HFF-Myc (cell line): ENCODE measurements around the gene LRIG2.
A peak's percentile ranks its signal among the peaks of the same experiment; 100 is the strongest.
"Not testable (repeated sequence)": the region's sequence is repeated elsewhere in the genome, so short reads cannot be mapped to it uniquely, and the experiment has no call there.

ENCODE experiments used
- DNase-seq: peaks from one replicate; pipeline ENCODE4 v3.0.0-alpha.2; 2011; ENCODE audit warnings: low read depth; ENCODE audit errors: extremely low read depth
- H3K4me3 ChIP-seq: replicated peaks from 2 replicates; pipeline ENCODE4 v1.5.1; 2011; ENCODE audit warnings: low read depth, mild to moderate bottlenecking, control low read depth, low read length
- TF ChIP-seq, protein P1 (sequence below): IDR thresholded peaks from 2 replicates; pipeline ENCODE4 v1.5.1; 2012; ENCODE audit warnings: mild to moderate bottlenecking, low read depth, low read length, control low read depth; ENCODE audit errors: missing control alignments

LRIG2 gene

DNA sequence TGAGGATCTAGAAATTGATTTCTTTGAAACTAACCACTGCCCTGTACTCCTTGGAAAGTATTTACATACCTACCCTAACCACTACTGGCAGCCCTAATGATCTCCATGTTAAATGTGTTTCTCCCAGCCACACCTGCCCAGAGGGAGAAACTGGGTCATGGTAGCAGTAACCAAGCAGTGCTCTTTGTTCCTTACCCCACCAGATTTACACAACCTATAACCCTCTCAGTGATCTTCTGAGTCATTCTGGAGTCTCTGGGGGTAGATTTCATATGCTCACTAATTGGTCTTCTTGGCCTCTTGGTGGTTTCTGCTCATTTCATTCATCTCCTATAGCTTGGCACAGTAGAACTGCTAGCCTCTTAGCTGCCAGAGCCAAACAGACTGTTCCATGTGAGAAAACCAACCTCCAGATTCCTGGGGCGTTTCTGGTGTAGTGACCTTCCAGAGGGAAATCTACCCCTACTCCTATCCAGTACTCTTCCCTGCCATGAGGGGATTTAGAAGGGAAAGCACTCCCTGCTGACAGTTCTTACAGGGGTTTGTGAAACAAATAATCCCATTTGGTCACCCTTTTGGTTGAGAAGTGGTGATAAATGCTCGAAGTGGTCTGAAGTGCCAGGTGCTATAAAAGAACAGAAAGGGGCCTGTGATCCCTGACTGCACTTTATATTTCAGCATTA is 36.2 kb upstream of the LRIG2 start:
- TF ChIP-seq, protein P1, sequence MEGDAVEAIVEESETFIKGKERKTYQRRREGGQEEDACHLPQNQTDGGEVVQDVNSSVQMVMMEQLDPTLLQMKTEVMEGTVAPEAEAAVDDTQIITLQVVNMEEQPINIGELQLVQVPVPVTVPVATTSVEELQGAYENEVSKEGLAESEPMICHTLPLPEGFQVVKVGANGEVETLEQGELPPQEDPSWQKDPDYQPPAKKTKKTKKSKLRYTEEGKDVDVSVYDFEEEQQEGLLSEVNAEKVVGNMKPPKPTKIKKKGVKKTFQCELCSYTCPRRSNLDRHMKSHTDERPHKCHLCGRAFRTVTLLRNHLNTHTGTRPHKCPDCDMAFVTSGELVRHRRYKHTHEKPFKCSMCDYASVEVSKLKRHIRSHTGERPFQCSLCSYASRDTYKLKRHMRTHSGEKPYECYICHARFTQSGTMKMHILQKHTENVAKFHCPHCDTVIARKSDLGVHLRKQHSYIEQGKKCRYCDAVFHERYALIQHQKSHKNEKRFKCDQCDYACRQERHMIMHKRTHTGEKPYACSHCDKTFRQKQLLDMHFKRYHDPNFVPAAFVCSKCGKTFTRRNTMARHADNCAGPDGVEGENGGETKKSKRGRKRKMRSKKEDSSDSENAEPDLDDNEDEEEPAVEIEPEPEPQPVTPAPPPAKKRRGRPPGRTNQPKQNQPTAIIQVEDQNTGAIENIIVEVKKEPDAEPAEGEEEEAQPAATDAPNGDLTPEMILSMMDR: no peak
- no peak for DNase-seq
- no peak overlapping the region for H3K4me3 ChIP-seq

DNA sequence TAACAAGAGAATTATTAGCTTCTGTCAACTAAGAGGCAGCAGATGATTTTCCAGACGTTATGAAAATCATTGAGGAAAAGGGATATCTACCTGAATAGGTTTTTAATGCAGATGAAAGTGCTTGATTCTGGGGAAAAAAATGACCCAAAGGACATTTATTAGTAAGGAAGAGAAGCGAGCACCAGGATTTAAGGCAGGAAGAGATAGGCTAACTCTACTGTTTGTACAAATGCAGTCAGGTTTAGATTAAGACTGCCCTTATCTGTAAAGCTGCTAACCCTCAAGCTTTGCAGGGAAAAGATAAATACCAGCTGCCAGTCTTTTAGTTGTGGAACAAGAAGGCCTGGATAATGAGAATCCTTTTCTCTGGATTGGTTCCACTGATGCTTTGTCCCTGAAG is 33.0 kb upstream of the LRIG2 start:
- DNase-seq: no peak
- no peak overlapping the region for H3K4me3 ChIP-seq
- TF ChIP-seq, protein P1: no peak

DNA sequence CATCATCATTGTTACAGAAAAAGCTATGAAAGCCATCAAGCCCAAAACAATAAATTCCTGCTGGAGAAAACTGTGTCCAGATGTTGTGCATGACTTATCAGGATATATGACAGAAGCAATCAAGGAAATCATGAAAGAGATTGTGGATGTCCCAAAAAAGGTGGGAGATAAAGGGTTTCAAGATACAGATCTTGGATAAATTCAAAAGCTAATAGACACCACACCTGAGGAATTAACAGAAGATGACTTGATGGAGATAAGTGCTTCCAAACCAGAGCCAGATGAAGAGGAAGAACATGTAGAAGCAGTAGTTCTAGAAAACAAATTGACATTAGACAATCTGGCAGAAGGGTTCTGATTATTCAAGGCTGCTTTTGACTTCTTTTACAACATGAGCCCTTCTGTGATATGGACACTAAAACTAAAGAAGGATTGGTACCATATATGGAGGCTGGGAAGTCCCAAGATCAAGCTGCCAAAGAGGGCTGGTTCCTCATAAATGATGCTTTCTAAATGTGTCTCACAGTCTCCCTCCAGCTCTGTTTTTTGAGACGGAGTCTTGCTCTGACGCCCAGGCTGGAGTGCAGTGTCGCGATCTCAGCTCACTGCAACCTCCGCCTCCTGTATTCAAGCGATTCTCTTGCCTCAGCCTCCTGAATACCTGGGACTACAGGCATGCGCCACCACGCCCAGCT is 32.1 kb upstream of the LRIG2 start:
- DNase-seq: no peak
- no peak overlapping the region for H3K4me3 ChIP-seq
- TF ChIP-seq, protein P1: no peak

DNA sequence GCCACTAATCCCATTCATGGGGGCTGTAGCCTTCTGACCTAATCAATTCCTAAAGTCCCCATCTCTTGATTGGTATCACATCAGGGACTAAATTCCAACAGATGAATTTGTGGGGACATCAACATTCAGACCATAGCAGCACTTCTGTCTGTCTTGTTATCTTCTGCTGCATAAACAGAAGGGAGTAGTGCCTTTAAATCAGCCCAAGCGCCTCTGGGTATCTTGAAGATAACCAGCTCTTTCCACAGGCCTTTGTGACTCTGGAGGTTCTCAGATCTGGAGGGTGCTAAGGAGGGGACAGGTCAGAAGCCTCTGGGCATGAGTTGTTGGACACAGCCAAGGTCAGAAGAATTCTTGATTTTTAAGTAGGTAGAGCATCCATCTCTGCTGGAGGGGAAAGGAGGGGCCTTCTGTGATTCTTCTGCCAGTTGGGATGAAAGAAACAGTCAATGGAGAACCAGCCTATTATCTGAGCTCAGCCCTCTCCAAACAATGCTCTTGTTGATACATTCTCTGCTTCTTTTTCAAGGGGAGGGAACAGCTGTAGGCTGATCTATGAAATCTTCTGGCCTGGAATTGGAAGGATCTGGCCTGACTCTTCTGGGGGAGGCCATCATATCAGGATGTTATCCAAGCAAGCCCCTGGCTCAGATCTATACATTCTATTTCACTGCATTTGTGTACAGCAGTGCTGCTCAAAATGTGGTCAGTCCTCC is 31.3 kb upstream of the LRIG2 start:
- no peak for DNase-seq
- TF ChIP-seq, protein P1: no peak
- no peak overlapping the region for H3K4me3 ChIP-seq

DNA sequence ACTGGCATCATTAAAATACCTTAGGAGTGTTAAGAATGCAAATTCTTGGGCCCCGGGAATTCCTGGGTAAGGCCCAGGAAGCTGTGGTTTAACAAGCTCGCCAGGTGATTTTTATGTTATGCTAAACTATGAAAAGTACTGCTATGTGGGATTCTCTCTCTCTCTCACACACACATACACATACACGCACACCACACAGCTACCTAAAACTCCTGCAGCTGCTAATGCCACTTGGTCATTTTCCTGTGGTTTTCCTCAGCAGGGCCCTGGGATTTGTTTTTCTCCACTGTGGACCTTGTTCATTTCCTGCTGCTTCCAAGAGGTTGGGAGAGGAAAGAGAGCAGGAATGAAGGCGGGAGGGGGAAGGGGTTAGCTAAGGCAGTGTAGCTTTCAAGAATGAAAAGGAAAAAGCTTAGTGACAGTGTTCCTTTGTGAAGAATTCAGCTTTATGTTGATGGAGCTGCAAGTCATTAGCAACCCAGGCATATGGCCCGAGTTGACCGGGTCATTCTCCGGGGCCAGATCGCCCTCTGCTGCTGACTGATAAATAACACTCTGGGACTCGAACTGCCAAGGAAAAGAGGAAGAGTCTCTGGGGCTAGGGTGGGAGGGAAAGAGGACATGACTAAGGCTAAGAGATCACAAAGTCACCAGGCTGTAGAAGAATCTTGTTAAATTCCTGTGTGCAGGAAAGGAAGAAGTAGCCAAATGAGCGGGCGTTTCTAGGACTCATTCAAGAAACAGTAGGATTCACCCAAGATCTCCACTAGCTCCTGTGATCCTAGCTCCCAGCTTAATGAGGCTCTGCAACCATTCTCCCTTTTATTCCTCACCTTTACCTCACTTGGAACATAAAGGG is 30.5 kb upstream of the LRIG2 start:
- peak; percentile 75 for DNase-seq
- TF ChIP-seq, protein P1: peak; percentile 54
- no peak overlapping the region for H3K4me3 ChIP-seq

DNA sequence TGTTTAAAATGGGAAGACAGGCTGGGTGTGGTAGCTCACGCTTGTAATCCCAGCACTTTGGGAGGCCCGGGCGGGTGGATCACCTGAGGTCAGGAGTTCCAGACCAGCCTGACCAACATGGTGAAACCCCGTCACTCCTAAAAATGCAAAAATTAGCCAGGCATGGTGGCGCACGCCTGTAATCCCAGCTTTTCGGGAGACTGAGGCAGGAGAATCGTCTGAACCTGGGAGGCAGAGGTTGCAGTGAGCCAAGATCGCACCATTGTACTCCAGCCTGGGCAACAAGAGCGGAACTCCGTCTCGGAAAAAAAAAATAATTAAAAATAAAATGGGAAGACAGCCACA is 29.9 kb upstream of the LRIG2 start:
- not testable (repeated sequence) for H3K4me3 ChIP-seq, DNase-seq
